Fibroblast of mammary gland (primary cell): ENCODE results near the gene MAML3.

Experiments used
- DNase-seq: peaks from one replicate; pipeline ENCODE4 v3.0.0-alpha.2; 2010; ENCODE audit warnings: low read depth
- H3K4me3 ChIP-seq: 2 replicates; pipeline ENCODE4 v1.5.1; 2011; ENCODE audit warnings: low read depth, mild to moderate bottlenecking, low read length, moderate library complexity; ENCODE audit not compliant: control insufficient read depth
- CTCF ChIP-seq: conservative IDR thresholded peaks from 2 replicates; pipeline ENCODE4 v1.5.1; 2011; ENCODE audit warnings: low read depth, low read length, inconsistent platforms; ENCODE audit not compliant: control insufficient read depth, insufficient read depth

MAML3 gene

DNA sequence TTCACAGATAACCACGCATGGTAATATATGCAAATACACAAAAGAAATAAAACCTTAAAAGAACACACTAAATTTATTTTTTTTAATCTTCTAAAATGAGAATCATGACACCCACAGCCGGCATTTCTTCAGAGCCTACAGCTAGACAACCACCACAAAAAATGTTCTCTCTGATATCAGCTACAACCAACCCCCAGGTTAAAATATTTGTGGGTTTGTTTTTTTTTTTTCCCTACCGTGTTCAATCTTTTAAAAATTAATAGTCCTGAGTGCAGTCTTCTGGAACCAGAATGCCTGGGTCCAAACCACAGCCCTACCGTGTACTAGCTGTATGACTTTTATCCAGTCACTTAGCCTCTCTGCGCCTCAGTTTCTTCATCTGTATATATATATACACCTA lies 36.0 kb downstream of the MAML3 start:
- H3K4me3 ChIP-seq: no peak overlapping the region
- no peak for TF ChIP-seq CTCF
- DNase-seq: no peak

- no peak for TF ChIP-seq CTCF
- DNase-seq: no peak
- no peak overlapping the region for H3K4me3 ChIP-seq
Observed at GRCh38 chr4:140116442-140117104, 37.4 kb downstream of the MAML3 start.

- H3K4me3 ChIP-seq: no peak overlapping the region
- TF ChIP-seq CTCF: no peak
- no peak for DNase-seq
Observed at GRCh38 chr4:140115140-140115539, 38.8 kb downstream of the MAML3 start.

GRCh38 chr4:140113653-140114052 lies 40.3 kb downstream of the MAML3 start:
- TF ChIP-seq CTCF: no peak
- no peak for DNase-seq
- no peak overlapping the region for H3K4me3 ChIP-seq

GRCh38 chr4:140112576-140112975 lies 41.4 kb downstream of the MAML3 start:
- DNase-seq: peak; percentile 57
- no peak overlapping the region for H3K4me3 ChIP-seq
- no peak for TF ChIP-seq CTCF

- no peak overlapping the region for H3K4me3 ChIP-seq
- TF ChIP-seq CTCF: no peak
- no peak for DNase-seq
Observed at GRCh38 chr4:140111256-140111655, 42.7 kb downstream of the MAML3 start.
